ENCODE data around the gene UNC79. TPM values are rescaled to one million over a fixed set of nuclear protein-coding genes. Genes with fewer than 3 reads are reported as not detected.

The UNC79 gene
- total and polyA plus RNA-seq, 10 of the 15 experiments (the other 5 are each of a cell fraction or from before 2014, with no cell fraction given), result 0.04 to 0.29 (median 0.14) TPM

GRCh38 chr14:93735206-93735605 is 304.5 kb downstream of the UNC79 start:
- Histone ChIP-seq H3K4me3 (no peak overlapping the region), H3K9me3 (replicated peaks; ENCODE audit: control insufficient read depth, insufficient read depth, low read length) (no peaks in the 10 kb centered on the region), H3K4me1 (ENCODE audit: control insufficient read depth, insufficient read depth, low read length) (no peaks in the 10 kb centered on the region), H3K27me3 (replicated peaks in 1 of 2; ENCODE audit: control insufficient read depth in 2 of 2, insufficient read depth in 2 of 2, low read length in 1 of 2) (no peaks in the 10 kb centered on the region), H3K9ac (ENCODE audit: control insufficient read depth, insufficient read depth, low read length) (no peak overlapping the region), H3K4me2 (ENCODE audit: control insufficient read depth, insufficient read depth) (no peak overlapping the region), H3K36me3 (ENCODE audit: control insufficient read depth in 2 of 2, insufficient read depth in 2 of 2, low read length in 1 of 2) (no peaks in the 10 kb centered on the region), H4K20me1 (ENCODE audit: control insufficient read depth, insufficient read depth) (no peaks in the 10 kb centered on the region), H3K27ac (ENCODE audit: control insufficient read depth, insufficient read depth) (no peak overlapping the region), H3K79me2 (ENCODE audit: control insufficient read depth, insufficient read depth, low read length) (no peaks in the 10 kb centered on the region), H2AFZ (ENCODE audit: control insufficient read depth, low read depth, low read length) (no peak overlapping the region)
- no peak for FAIRE-seq
- DNase-seq (ENCODE audit: low read depth, low spot score), result no peak
- intact Hi-C loops (cut with micrococcal nuclease; ENCODE audit: unreplicated experiment), result no loop called here
- SMC1A ChIA-PET (ENCODE audit: uncharacterized antibody, unreplicated experiment), result no interaction called here
- POLR2A ChIA-PET, result no interaction called here
- in situ Hi-C loops (cut with MboI), result no loop called here
- RAD21 ChIA-PET (ENCODE audit: unreplicated experiment), result no interaction called here
- ATAC-seq, result no peak
- WGBS (ENCODE audit: insufficient coverage, insufficient replicate concordance, low lambda C conversion rate, missing lambda C conversion rate), result 66% methylated on average over 12 of the region's 12 CpGs
- TF ChIP-seq ZNF687 (IDR thresholded peaks at IDR 0.05), result no peak
- no peak for TF ChIP-seq ZBTB11 (CRISPR knock-in tag; IDR thresholded peaks at IDR 0.05)
- TF ChIP-seq BCL3 (IDR thresholded peaks at IDR 0.05; ENCODE audit: borderline replicate concordance, insufficient read depth, low read depth, low read length, poor library complexity, severe bottlenecking), result no peak
- TF ChIP-seq RELA (IDR thresholded peaks at IDR 0.05; ENCODE audit: borderline replicate concordance, partially characterized antibody), result no peak
- BruUV-seq (replicated peaks), result no TSS peak
- CTCF ChIA-PET, result interaction anchor here (0.6 kb wide), 1 partner anchor 107 kb away, joined by 3 read pairs; no protein-coding TSS in a partner anchor
